Fibroblast of villous mesenchyme (primary cell): ENCODE data around the gene OTOA. TPM values are rescaled to one million over a fixed set of nuclear protein-coding genes. Genes with fewer than 3 reads are reported as not detected.

ENCODE experiments used
- DNase-seq: peaks from one replicate; pipeline ENCODE4 v3.0.0-alpha.2; 2010; ENCODE audit warnings: low read depth
- H3K4me3 ChIP-seq: 2 replicates; pipeline ENCODE4 v1.5.1; 2011; ENCODE audit warnings: low read depth, mild to moderate bottlenecking, low read length
- CTCF ChIP-seq: IDR thresholded peaks from 2 replicates; pipeline ENCODE4 v1.5.1; 2012; ENCODE audit warnings: low read depth, mild to moderate bottlenecking, low read length; ENCODE audit not compliant: insufficient read depth
- total RNA-seq: library from RNA; depleted of rRNA; stranded (reverse); fragments of >200 nt; gene quantifications from 2 replicates; pipeline ENCODE4 v1.2.3, GENCODE V29; 2012

The OTOA gene
- total RNA-seq, 1 donor: under 0.01 TPM

- peak; percentile 54 for DNase-seq
- no peak overlapping the region for H3K4me3 ChIP-seq
- TF ChIP-seq CTCF: no peak
Observed at GRCh38 chr16:21650521-21650920, 13.2 kb upstream of the OTOA start.

- TF ChIP-seq CTCF: no peak
- no peak overlapping the region for H3K4me3 ChIP-seq
- no peak for DNase-seq
Observed at GRCh38 chr16:21651515-21651914, 12.3 kb upstream of the OTOA start.

GRCh38 chr16:21652453-21652852 is 11.3 kb upstream of the OTOA start, which contains the start of gene IGSF6:
Gene IGSF6, minus strand, starts transcription at chr16:21652608. Its CDS starts 10 bp downstream, at chr16:21652598.
- TF ChIP-seq CTCF: no peak
- no peak for DNase-seq
- no peak within 1 kb of the TSS for H3K4me3 ChIP-seq

DNA sequence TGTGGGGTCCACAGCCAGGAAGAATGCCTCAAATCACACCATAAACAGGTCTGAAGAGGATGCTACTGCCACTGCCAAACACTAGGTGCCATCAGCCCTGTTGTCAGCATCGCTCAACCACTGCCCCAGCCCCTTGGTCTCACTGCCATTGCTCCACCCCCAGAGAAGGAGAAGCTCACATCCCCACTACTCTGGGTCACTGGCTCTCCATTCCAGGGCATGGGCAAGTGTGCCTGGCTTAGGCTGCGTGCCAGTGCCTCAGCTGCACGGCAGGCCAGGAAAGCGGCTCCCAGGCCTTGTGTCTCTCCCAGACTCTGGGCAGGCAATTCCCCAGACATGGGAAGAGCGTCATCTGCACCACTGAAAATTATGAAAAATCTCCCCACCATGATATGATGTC is 10.2 kb upstream of the OTOA start:
- no peak overlapping the region for H3K4me3 ChIP-seq
- DNase-seq: no peak
- no peak for TF ChIP-seq CTCF

GRCh38 chr16:21654466-21654865 is 9.3 kb upstream of the OTOA start:
- no peak overlapping the region for H3K4me3 ChIP-seq
- TF ChIP-seq CTCF: no peak
- no peak for DNase-seq

GRCh38 chr16:21654881-21655280 is 8.9 kb upstream of the OTOA start:
- no peak overlapping the region for H3K4me3 ChIP-seq
- no peak for TF ChIP-seq CTCF
- no peak for DNase-seq
